Large intestine (tissue), 12 donors: ENCODE results near the gene PRPF8. TPM values are rescaled to one million over a fixed set of nuclear protein-coding genes. Genes with fewer than 3 reads are reported as not detected.

Experiments used
- DNase-seq, 2 donors: peaks; one replicate each; pipeline versions ENCODE4 v3.0.0 to v3.0.0-alpha.2; 2013
- H3K27ac ChIP-seq: one replicate; pipeline ENCODE4 v1.5.1; 2013; ENCODE audit warnings: low read length
- H3K27me3 ChIP-seq: 2 replicates; pipeline ENCODE4 v1.6.1; 2013; ENCODE audit warnings: low read length; ENCODE audit not compliant: control insufficient read depth, insufficient read depth
- H3K36me3 ChIP-seq: 2 replicates; pipeline ENCODE4 v1.6.1; 2013; ENCODE audit warnings: low read length; ENCODE audit not compliant: control insufficient read depth, insufficient read depth
- H3K4me1 ChIP-seq: one replicate; pipeline ENCODE4 v1.6.1; 2013; ENCODE audit warnings: low read length; ENCODE audit not compliant: control insufficient read depth, insufficient read depth
- H3K4me3 ChIP-seq: one replicate; pipeline ENCODE4 v1.5.1; 2013; ENCODE audit warnings: low read length
- H3K9me3 ChIP-seq: one replicate; pipeline ENCODE4 v1.6.1; 2013; ENCODE audit warnings: mild to moderate bottlenecking, low read depth, low read length, moderate library complexity; ENCODE audit not compliant: control insufficient read depth
- WGBS: methylation state at CpG from one replicate; pipeline ENCODE4 v1.1.5; 2013; ENCODE audit warnings: low lambda C conversion rate; ENCODE audit not compliant: insufficient coverage; 5-methylcytosine and 5-hydroxymethylcytosine counted together
- long read RNA-seq, 11 donors: transcript quantifications; one replicate each; lab custom pipeline, GENCODE V29; 2026
- polyA plus RNA-seq: library from polyadenylated mRNA; unstranded; fragments of 120-200 nt; gene quantifications from one replicate; pipeline ENCODE4 v1.2.1, GENCODE V29; 2013

PRPF8 gene
- polyA plus RNA-seq, result 177 TPM
- long read RNA-seq, donor 1, full-length matches to known transcripts, result 2 of 31 reads
- long read RNA-seq, donor 1, partial matches to known transcripts, result 21 of 31 reads
- long read RNA-seq, donor 1, other reads (novel, unspliced or antisense), result 8 of 31 reads
- long read RNA-seq, donor 2, full-length matches to known transcripts, result 8 of 74 reads
- long read RNA-seq, donor 2, partial matches to known transcripts, result 66 of 74 reads
- long read RNA-seq, donor 2, other reads (novel, unspliced or antisense), result 0 of 74 reads
- long read RNA-seq, donor 3, result 0 reads
- long read RNA-seq, donor 4, result 0 reads
- long read RNA-seq, donor 5, full-length matches to known transcripts, result 6 of 27 reads
- long read RNA-seq, donor 5, partial matches to known transcripts, result 21 of 27 reads
- long read RNA-seq, donor 5, other reads (novel, unspliced or antisense), result 0 of 27 reads
- long read RNA-seq, donor 6, full-length matches to known transcripts, result 6 of 91 reads
- long read RNA-seq, donor 6, partial matches to known transcripts, result 85 of 91 reads
- long read RNA-seq, donor 6, other reads (novel, unspliced or antisense), result 0 of 91 reads
- long read RNA-seq, donor 7, full-length matches to known transcripts, result 3 of 18 reads
- long read RNA-seq, donor 7, partial matches to known transcripts, result 15 of 18 reads
- long read RNA-seq, donor 7, other reads (novel, unspliced or antisense), result 0 of 18 reads
- long read RNA-seq, donor 8, full-length matches to known transcripts, result 4 of 74 reads
- long read RNA-seq, donor 8, partial matches to known transcripts, result 70 of 74 reads
- long read RNA-seq, donor 8, other reads (novel, unspliced or antisense), result 0 of 74 reads
- long read RNA-seq, donor 9, full-length matches to known transcripts, result 5 of 37 reads
- long read RNA-seq, donor 9, partial matches to known transcripts, result 32 of 37 reads
- long read RNA-seq, donor 9, other reads (novel, unspliced or antisense), result 0 of 37 reads
- long read RNA-seq, donor 10, full-length matches to known transcripts, result 9 of 71 reads
- long read RNA-seq, donor 10, partial matches to known transcripts, result 62 of 71 reads
- long read RNA-seq, donor 10, other reads (novel, unspliced or antisense), result 0 of 71 reads
- long read RNA-seq, donor 11, full-length matches to known transcripts, result 3 of 37 reads
- long read RNA-seq, donor 11, partial matches to known transcripts, result 34 of 37 reads
- long read RNA-seq, donor 11, other reads (novel, unspliced or antisense), result 0 of 37 reads

DNA sequence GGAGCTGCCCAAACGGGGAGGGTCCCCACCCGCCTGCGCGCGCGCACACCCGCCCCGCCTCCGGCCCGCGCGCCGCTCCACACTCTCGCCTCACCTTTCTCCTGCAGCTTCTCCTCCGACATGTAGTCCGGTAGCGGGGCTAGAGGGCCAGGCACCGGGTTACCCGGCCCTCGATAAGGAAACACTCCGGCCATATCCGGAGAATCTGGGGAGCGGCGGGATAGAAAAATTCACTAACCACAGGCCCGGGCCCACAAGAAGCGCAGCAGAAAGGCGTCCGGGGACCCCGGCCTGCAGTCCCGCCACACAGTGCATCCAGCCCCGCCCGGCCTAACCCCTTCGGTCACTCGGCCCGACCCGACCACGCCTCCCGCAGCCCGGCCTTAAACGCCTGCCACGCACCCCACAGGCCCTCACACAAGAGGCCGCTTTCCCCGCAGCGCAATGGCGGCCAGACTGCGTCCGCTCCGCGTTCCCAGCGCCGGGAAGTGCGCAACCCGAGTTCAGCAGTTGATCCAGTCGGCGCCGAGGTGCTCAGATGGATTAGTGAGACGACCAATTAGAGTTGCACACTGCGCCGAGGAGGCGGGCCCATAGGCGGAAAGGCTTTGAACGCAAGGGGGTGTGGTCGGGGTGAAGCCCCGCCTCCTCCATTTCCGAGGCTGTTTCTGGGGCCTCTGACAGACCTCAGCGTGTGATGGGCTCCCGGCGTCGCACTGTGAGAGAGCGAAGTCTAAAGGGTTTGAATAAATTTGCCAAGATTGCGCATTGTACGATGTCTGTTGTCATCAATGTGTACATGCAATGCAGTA lies at the start of gene PRPF8:
Gene PRPF8 (minus strand): TSS at position 490 of the 812 bp plus-strand sequence. CDS start 296 bp downstream, at position 194.
- peaks cover 7% of the 10 kb centered on the region for H3K4me1 ChIP-seq
- H3K36me3 ChIP-seq, result peaks cover 40% of the 10 kb centered on the region
- H3K9me3 ChIP-seq, result no peaks in the 10 kb centered on the region
- peak within 1 kb of the TSS; percentile 93 for H3K27ac ChIP-seq
- peak; percentile 98 to 99 for DNase-seq
- H3K4me3 ChIP-seq, result peak within 1 kb of the TSS; percentile 95
- no peaks in the 10 kb centered on the region for H3K27me3 ChIP-seq
- WGBS, result no CpG with 5 or more reads among the region's 72 CpGs

DNA sequence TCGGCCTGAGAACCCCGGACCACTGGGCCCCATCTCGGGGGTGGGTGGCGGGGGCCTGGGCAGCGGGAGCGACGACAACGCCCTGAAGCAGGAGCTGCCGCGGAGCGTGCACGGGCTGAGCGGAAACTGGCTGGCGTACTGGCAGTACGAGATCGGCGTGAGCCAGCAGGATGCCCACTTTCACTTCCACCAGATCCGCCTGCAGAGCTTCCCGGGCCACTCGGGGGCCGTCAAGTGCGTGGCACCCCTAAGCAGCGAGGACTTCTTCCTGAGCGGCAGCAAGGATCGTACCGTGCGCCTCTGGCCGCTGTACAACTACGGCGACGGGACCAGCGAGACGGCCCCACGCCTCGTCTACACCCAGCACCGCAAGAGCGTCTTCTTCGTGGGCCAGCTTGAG lies 49.1 kb upstream of the PRPF8 start:
- Histone ChIP-seq H3K4me1 (peaks cover 25% of the 10 kb centered on the region), H3K36me3 (peaks cover 41% of the 10 kb centered on the region), H3K27ac (no peak overlapping the region), H3K9me3 (peaks cover 11% of the 10 kb centered on the region), H3K4me3 (no peak overlapping the region), H3K27me3 (no peaks in the 10 kb centered on the region)
- no peak for DNase-seq
- no CpG with 5 or more reads among the region's 38 CpGs for WGBS

DNA sequence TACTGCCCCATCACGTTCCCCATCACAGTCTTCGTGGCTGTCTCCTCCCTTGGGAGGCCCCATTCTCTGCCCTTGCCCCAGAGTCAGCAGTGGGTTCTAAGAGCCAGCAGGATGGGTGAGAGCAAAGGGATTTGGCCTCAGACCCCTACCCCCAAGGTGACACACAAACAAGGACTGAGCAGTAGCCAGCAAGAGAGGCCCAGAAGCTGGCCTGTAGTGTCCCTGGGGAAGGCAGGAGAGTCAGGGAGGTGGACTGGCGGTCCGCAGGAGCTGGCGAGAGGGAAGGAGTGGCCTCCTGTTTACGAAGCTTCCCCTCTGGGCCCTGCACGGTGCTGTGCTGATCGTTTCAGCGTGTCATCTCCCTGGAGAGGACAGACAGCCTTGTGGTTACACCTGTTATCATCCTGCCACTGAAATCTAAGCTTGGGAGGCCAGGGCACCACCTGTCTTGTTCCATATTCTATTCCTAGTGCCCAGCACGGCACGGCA lies 48.2 kb upstream of the PRPF8 start:
- H3K27me3 ChIP-seq, result no peaks in the 10 kb centered on the region
- H3K9me3 ChIP-seq, result peaks cover 11% of the 10 kb centered on the region
- peaks cover 22% of the 10 kb centered on the region for H3K4me1 ChIP-seq
- no peak overlapping the region for H3K4me3 ChIP-seq
- peaks cover 42% of the 10 kb centered on the region for H3K36me3 ChIP-seq
- H3K27ac ChIP-seq, result no peak overlapping the region
- WGBS, result no CpG with 5 or more reads among the region's 11 CpGs
- no peak for DNase-seq

DNA sequence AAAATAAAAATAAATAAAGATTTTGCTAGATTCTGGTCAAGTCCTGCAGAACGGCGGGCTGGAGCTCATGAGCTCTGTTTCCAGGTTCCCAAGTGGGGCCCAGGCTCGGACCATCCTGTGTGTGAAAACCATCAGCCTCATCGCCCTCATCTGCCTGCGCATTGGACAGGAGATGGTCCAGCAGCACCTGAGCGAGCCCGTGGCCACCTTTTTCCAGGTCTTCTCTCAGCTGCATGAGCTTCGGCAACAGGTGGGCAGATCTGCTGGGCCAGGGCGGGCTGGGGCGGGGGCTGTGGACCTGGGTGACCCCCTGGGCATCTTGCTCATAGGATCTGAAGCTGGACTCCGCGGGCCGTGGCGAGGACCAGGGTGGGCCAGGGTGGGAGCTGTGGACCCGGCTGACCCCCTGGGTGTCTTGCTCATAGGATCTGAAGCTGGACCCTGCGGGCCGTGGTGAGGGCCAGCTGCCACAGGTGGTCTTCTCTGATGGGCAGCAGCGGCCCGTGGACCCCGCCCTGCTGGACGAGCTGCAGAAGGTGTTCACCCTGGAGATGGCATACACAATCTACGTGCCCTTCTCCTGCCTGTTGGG lies 47.7 kb upstream of the PRPF8 start:
- Histone ChIP-seq H3K27ac (no peak overlapping the region), H3K9me3 (peaks cover 11% of the 10 kb centered on the region), H3K4me1 (peaks cover 22% of the 10 kb centered on the region), H3K27me3 (no peaks in the 10 kb centered on the region), H3K36me3 (peaks cover 42% of the 10 kb centered on the region), H3K4me3 (no peak overlapping the region)
- no peak for DNase-seq
- WGBS, result 100% methylated on average over 2 of the region's 22 CpGs

DNA sequence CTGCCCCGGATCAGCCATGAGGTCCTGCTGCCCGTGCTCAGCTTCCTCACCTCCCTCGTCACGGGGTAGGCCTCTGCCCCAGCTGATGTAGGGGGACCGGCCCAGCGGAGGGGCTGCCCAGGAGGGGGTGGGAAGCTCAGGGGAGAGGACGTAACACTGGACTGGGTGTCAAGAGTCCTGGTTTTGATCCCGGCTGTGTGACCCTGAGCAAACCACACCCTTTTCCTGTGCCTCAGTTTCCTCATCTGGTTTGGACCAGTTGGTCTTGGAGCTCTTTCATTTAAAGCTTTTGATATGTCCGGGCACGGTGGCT lies 46.5 kb upstream of the PRPF8 start:
- WGBS, result no CpG with 5 or more reads among the region's 10 CpGs
- DNase-seq, result no peak
- Histone ChIP-seq H3K27ac (no peak overlapping the region), H3K4me1 (peaks cover 10% of the 10 kb centered on the region), H3K4me3 (no peak overlapping the region), H3K27me3 (no peaks in the 10 kb centered on the region), H3K36me3 (peaks cover 52% of the 10 kb centered on the region), H3K9me3 (peaks cover 14% of the 10 kb centered on the region)

DNA sequence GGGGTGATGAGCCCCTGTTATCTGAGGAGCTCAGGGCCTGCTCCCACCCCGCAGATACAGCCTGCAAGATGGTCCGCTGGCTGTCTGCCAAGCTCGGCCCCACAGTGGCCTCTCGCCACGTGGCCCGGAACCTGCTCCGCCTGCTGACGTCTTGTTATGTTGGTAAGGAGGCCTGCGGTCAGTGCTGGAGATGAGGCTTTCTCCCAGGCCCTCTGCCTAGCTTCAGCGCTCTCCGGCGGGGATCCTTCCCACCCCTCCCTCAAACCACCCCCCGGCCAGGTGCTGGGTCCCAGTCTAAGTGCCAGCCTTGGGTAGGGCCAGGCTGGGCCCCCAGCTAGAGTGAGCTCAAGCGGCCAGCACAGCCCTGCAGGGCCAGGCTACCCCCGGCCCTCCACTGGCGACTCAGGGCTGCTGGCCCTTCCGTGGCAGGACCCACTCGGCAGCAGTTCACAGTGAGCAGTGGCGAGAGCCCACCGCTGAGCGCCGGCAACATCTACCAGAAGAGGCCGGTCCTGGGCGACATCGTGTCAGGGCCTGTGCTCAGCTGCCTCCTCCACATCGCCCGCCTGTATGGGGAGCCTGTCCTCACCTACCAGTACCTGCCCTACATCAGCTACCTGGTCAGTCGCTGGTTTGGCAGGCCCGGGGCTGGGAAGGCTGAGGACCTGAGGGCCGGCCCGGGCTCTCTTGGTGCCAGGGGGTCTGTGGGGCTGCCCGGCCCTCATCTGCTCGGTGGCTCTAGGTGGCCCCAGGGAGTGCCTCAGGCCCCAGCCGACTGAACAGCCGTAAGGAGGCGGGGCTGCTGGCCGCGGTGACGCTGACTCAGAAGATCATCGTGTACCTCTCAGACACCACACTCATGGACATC lies 45.9 kb upstream of the PRPF8 start:
- DNase-seq, result peak; percentile 59 to 68

DNA sequence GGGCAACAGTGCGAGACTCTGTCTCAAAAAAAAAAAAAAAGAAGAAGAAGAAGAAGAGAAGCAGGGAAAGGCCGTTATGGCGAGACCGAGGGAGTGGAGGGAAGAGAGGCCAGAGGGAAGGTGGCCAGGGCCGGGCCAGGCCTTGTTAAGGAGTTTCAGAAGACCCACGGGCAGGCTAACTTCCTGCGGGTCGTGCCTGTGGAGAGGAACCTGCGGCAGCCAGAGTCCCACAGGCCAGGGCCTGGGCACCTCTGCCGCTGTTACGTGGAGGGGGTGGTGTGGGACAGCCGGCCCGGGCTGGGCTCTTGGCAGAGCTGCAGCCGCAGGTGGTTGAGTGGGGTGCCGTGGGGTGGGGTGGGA lies 45.3 kb upstream of the PRPF8 start:
- Histone ChIP-seq H3K36me3 (peaks cover 50% of the 10 kb centered on the region), H3K4me3 (no peak overlapping the region), H3K27me3 (no peaks in the 10 kb centered on the region), H3K4me1 (peaks cover 15% of the 10 kb centered on the region), H3K27ac (no peak overlapping the region), H3K9me3 (peaks cover 20% of the 10 kb centered on the region)
- no CpG with 5 or more reads among the region's 15 CpGs for WGBS
- no peak for DNase-seq

More for the DNA sequence above, 45.9 kb upstream of the PRPF8 start:
- Histone ChIP-seq H3K9me3 (peaks cover 20% of the 10 kb centered on the region), H3K27ac (peak overlapping the region; percentile 43), H3K4me1 (peaks cover 10% of the 10 kb centered on the region), H3K27me3 (no peaks in the 10 kb centered on the region), H3K4me3 (no peak overlapping the region), H3K36me3 (peaks cover 53% of the 10 kb centered on the region)
- no CpG with 5 or more reads among the region's 40 CpGs for WGBS

DNA sequence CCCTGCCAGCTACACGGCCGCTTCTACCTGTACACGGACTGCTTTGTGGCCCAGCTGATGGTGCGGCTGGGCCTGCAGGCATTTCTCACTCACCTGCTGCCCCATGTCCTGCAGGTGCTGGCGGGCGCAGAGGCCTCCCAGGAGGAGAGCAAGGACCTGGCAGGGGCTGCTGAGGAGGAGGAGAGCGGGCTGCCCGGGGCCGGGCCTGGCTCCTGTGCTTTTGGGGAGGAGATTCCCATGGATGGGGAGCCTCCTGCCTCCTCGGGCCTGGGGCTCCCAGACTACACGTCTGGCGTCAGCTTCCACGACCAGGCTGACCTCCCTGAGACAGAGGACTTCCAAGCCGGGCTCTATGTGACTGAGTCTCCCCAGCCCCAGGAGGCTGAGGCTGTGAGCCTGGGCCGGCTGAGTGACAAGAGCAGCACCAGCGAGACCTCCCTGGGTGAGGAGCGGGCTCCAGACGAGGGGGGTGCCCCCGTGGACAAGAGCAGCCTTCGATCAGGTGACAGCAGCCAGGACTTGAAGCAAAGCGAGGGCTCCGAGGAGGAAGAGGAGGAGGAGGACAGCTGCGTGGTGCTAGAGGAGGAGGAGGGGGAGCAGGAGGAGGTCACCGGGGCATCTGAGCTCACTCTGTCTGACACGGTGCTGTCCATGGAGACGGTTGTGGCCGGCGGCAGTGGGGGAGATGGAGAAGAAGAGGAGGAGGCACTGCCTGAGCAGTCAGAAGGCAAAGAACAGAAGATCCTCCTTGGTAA lies 43.4 kb upstream of the PRPF8 start:
- peaks cover 13% of the 10 kb centered on the region for H3K9me3 ChIP-seq
- no peaks in the 10 kb centered on the region for H3K27me3 ChIP-seq
- no peak overlapping the region for H3K27ac ChIP-seq
- H3K36me3 ChIP-seq, result peaks cover 40% of the 10 kb centered on the region
- H3K4me1 ChIP-seq, result peaks cover 24% of the 10 kb centered on the region
- no peak for DNase-seq
- no CpG with 5 or more reads among the region's 28 CpGs for WGBS
- no peak overlapping the region for H3K4me3 ChIP-seq
